ENCODE measurements around the gene GPSM1.

GPSM1 gene

DNA sequence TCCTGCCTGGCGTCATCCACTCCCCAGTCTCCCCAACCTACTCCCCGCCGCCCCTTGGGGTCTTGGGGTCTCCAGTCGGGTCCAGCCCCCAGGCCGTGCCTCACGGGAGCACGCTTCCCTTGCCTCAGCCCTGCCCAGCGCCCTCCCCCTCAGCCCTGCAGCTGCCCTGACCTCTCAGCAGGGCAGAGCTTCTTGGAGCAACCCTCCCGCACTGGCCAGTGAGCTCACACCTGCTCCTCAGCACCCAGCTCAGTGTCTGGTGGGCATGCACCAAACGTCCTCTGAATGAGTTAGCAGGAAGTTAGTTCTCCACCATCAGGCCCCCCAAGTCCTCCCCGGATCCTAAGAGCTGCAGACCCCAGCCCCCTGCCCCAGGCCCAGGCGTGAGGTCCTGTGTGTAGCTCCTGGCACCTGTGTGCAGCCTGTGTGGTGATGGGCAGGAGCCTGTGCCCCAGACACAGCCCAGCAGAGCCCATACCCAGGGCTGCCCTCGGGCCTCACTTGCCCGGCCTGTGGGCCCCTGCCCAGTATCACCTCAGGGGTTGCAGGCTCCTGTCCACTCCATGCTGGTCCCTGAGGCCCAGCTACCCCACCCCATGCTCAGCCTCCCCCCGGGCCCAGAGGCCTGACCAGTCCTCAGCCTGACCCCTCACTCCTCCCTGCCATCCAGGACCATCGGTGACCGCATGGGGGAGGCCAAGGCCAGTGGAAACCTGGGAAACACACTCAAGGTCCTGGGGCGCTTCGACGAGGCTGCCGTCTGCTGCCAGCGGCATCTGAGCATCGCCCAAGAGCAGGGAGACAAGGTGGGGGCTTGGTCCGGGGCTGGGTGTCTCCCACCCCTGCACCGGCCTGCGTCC lies 8.2 kb downstream of the GPSM1 start:
- intact Hi-C loops (cut with DNase I; ENCODE audit: low total_unique reads): no loop called here
- H3K4me1 ChIP-seq: peaks cover 0 to 3% (median 0%) of the 10 kb centered on the region in 4 donors
- H3K27ac ChIP-seq: no peak overlapping the region
- TF ChIP-seq, protein P1, sequence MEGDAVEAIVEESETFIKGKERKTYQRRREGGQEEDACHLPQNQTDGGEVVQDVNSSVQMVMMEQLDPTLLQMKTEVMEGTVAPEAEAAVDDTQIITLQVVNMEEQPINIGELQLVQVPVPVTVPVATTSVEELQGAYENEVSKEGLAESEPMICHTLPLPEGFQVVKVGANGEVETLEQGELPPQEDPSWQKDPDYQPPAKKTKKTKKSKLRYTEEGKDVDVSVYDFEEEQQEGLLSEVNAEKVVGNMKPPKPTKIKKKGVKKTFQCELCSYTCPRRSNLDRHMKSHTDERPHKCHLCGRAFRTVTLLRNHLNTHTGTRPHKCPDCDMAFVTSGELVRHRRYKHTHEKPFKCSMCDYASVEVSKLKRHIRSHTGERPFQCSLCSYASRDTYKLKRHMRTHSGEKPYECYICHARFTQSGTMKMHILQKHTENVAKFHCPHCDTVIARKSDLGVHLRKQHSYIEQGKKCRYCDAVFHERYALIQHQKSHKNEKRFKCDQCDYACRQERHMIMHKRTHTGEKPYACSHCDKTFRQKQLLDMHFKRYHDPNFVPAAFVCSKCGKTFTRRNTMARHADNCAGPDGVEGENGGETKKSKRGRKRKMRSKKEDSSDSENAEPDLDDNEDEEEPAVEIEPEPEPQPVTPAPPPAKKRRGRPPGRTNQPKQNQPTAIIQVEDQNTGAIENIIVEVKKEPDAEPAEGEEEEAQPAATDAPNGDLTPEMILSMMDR (IDR thresholded peaks at IDR 0.05): no peak
- H3K27me3 ChIP-seq: no peaks in the 10 kb centered on the region
- no peak for DNase-seq
- H3K9me3 ChIP-seq: no peaks in the 10 kb centered on the region
- no peak overlapping the region for H3K4me3 ChIP-seq
- peaks cover 0 to 71% (median 33%) of the 10 kb centered on the region in 3 donors for H3K36me3 ChIP-seq

DNA sequence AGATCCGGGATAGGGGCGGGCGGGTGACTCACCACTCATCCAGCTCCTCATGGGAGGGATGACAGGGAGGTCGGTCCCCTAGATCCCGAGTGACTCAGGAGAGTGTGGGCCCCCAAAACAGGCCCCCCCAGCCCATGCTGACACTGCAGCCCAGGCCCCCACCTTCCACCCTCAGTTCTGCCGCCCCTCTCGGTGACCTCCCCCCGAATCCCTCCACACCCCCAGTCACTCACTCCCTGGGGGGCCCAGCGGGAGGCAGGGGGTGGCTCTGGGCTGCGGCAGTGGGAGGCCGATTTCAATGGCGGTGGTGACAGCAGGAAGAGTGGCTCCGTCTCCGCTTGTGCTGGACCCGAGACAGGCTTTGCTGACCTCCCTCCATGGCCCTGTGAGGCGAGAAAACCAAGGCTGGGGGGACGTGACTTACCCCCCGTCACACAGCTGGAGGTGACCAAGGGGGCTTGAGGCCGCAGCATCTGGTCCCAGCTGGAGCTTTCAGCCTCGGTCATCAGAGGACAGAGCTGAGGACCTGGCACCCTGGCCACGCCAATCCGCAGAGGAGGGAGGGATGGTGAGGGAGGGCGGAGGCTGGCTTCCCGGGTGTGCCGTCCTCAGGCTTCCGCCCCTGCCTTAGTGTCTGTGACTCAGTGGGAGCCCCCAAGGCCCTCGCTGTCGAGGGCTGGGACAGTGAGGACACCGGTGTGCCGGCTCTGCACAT lies 9.0 kb downstream of the GPSM1 start:
- Histone ChIP-seq H3K27ac (no peak overlapping the region), H3K4me1 (peaks cover 0 to 3% (median 0%) of the 10 kb centered on the region in 4 donors), H3K9me3 (no peaks in the 10 kb centered on the region), H3K27me3 (no peaks in the 10 kb centered on the region), H3K4me3 (no peak overlapping the region), H3K36me3 (peaks cover 0 to 77% (median 33%) of the 10 kb centered on the region in 3 donors)
- TF ChIP-seq, protein P1 (IDR thresholded peaks at IDR 0.05): no peak
- no peak for DNase-seq
- intact Hi-C loops (cut with DNase I; ENCODE audit: low total_unique reads): no loop called here

DNA sequence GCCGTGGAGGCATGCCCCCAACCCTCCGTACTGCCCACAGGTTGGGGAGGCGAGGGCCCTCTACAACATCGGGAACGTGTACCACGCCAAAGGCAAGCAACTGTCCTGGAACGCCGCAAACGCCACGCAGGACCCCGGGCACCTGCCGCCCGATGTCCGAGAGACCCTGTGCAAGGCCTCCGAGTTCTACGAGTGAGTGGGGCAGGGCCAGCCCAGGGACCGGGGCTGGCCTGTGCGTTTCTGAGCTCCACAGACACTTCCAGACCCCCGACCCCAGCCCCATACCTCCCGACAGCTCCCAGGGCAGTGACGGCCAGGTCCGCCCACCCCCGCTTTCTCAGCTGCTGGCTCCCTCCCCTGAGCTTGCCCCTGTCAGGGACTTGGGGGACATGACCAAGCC lies 9.5 kb downstream of the GPSM1 start:
- Histone ChIP-seq H3K9me3 (no peaks in the 10 kb centered on the region), H3K27ac (no peak overlapping the region), H3K27me3 (no peaks in the 10 kb centered on the region), H3K36me3 (peaks cover 0 to 73% (median 33%) of the 10 kb centered on the region in 3 donors), H3K4me3 (no peak overlapping the region), H3K4me1 (peaks cover 0 to 4% (median under 1%) of the 10 kb centered on the region in 4 donors)
- intact Hi-C loops (cut with DNase I; ENCODE audit: low total_unique reads): no loop called here
- no peak for DNase-seq
- TF ChIP-seq, protein P1 (IDR thresholded peaks at IDR 0.05): no peak

DNA sequence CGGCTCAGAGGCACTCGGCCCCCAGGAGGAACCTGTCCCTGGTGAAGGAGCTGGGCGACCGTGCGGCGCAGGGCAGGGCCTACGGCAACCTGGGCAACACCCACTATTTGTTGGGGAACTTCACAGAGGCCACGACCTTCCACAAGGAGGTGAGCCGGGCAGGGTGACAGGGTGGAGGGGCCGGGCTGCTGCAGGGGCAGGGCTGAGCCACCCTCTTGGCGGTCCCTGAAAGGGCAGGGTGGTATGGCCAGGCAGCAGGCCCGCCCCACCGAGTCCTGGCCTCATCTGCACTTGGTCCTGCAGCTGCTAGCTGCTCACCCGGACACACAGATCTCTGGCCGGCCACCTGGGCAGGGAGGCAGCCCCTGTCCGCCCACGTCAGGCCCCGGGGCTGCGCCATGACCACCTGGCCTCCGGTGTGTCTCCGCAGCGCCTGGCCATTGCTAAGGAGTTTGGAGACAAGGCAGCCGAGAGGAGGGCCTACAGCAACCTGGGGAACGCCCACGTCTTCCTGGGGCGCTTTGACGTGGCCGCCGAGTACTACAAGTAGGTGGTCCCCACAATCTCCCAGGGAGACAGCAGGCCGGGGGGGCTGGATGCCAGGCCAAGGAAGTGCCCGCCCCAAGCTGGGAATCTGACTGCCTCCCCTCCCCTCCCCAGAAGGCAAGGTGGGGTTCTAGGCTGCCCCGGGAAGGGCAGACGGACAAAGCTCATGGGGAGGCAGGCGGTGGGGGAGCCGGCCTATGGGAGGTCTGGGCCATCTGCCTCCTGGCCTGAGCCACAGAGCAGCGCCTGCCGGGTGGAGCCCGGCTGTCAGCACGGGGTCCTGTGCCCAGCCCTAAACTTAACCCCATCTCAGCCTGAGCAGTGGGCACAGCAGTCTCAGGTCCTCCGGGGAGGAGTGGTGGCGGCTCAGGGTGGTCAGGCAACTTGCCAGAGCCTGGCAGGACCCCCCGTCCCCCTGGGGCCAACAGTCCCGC lies 10.4 kb downstream of the GPSM1 start:
- TF ChIP-seq, protein P1 (IDR thresholded peaks at IDR 0.05): no peak
- H3K4me3 ChIP-seq: no peak overlapping the region
- H3K27ac ChIP-seq: no peak overlapping the region
- no peaks in the 10 kb centered on the region for H3K9me3 ChIP-seq
- peaks cover 0 to 67% (median 33%) of the 10 kb centered on the region in 3 donors for H3K36me3 ChIP-seq
- intact Hi-C loops (cut with DNase I; ENCODE audit: low total_unique reads): no loop called here
- H3K4me1 ChIP-seq: peaks cover 0 to 13% (median 9%) of the 10 kb centered on the region in 4 donors
- no peaks in the 10 kb centered on the region for H3K27me3 ChIP-seq
- DNase-seq: no peak

DNA sequence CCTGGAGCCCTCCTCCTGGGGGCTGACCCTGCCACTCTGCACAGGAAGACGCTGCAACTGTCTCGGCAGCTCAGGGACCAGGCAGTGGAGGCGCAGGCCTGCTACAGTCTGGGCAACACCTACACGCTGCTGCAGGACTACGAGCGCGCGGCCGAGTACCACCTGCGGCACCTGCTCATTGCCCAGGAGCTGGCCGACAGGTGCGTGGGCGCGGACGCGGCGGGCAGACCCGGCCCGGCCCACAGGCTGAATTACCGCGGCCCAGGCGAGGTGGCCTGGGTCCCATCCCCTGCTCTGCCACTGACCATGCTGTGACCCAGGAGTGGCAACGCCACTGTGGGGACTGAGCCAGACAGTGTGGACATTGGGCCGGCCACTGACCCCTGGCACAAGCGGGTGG lies 11.2 kb downstream of the GPSM1 start:
- Histone ChIP-seq H3K27me3 (no peaks in the 10 kb centered on the region), H3K4me1 (peaks cover 0 to 17% (median 13%) of the 10 kb centered on the region in 4 donors), H3K9me3 (no peaks in the 10 kb centered on the region), H3K4me3 (no peak overlapping the region), H3K36me3 (peaks cover 0 to 67% (median 33%) of the 10 kb centered on the region in 3 donors), H3K27ac (no peak overlapping the region)
- no peak for DNase-seq
- intact Hi-C loops (cut with DNase I; ENCODE audit: low total_unique reads): no loop called here
- TF ChIP-seq, protein P1 (IDR thresholded peaks at IDR 0.05): no peak
